Activated T-cell treated with anti-CD3 and anti-CD28 coated beads, Interleukin-2, amount 50 U/mL, for 24 hours (primary cell): ENCODE data around the gene PDE4D.
"Not testable (repeated sequence)": the region's sequence is repeated elsewhere in the genome, so short reads cannot be mapped to it uniquely, and the experiment has no call there.

Source experiments
- DNase-seq: peaks from one replicate; pipeline ENCODE4 v3.0.0-alpha.2; 2020
- H3K27ac Mint-ChIP-seq: 2 replicates; pipeline ENCODE4 v1.8.0; 2020; ENCODE audit warnings: mild to moderate bottlenecking, mixed read lengths
- H3K27me3 Mint-ChIP-seq: 2 replicates; pipeline ENCODE4 v1.8.0; 2020; ENCODE audit warnings: mixed read lengths
- H3K36me3 Mint-ChIP-seq: 2 replicates; pipeline ENCODE4 v1.8.0; 2020; ENCODE audit warnings: low read depth, mixed read lengths
- H3K4me1 Mint-ChIP-seq: 2 replicates; pipeline ENCODE4 v1.8.0; 2020; ENCODE audit warnings: low read depth, mixed read lengths
- H3K4me3 Mint-ChIP-seq: 2 replicates; pipeline ENCODE4 v1.8.0; 2020; ENCODE audit warnings: mild to moderate bottlenecking, moderate library complexity, mixed read lengths
- H3K9me3 Mint-ChIP-seq: 2 replicates; pipeline ENCODE4 v1.8.0; 2020; ENCODE audit warnings: mixed read lengths

PDE4D gene

GRCh38 chr5:59594118-59594517 lies 299.4 kb downstream of the PDE4D start:
- H3K36me3 Mint-ChIP-seq, H3K9me3 Mint-ChIP-seq, H3K27me3 Mint-ChIP-seq, H3K4me3 Mint-ChIP-seq, DNase-seq, H3K27ac Mint-ChIP-seq: not testable (repeated sequence)
- H3K4me1 Mint-ChIP-seq, result peaks cover 14% of the 10 kb centered on the region

- Mint-ChIP-seq H3K36me3 (no peaks in the 10 kb centered on the region), H3K4me3 (no peak overlapping the region), H3K27ac (no peak overlapping the region), H3K4me1 (peaks cover 14% of the 10 kb centered on the region), H3K27me3 (no peaks in the 10 kb centered on the region), H3K9me3 (no peaks in the 10 kb centered on the region)
- DNase-seq, result no peak
These were observed 300.0 kb downstream of the PDE4D start for GRCh38 chr5:59593439-59594007.

GRCh38 chr5:59592101-59592500 lies 301.4 kb downstream of the PDE4D start:
- H3K4me3 Mint-ChIP-seq, result no peak overlapping the region
- no peak overlapping the region for H3K27ac Mint-ChIP-seq
- no peaks in the 10 kb centered on the region for H3K36me3 Mint-ChIP-seq
- H3K27me3 Mint-ChIP-seq, result peaks cover 12% of the 10 kb centered on the region
- H3K4me1 Mint-ChIP-seq, result peaks cover 14% of the 10 kb centered on the region
- DNase-seq, result no peak
- no peaks in the 10 kb centered on the region for H3K9me3 Mint-ChIP-seq

GRCh38 chr5:59591162-59591561 lies 302.4 kb downstream of the PDE4D start:
- H3K4me1 Mint-ChIP-seq, result peaks cover 14% of the 10 kb centered on the region
- peaks cover 21% of the 10 kb centered on the region for H3K27me3 Mint-ChIP-seq
- H3K27ac Mint-ChIP-seq, result no peak overlapping the region
- DNase-seq, result no peak
- H3K9me3 Mint-ChIP-seq, result no peaks in the 10 kb centered on the region
- H3K4me3 Mint-ChIP-seq, result no peak overlapping the region
- no peaks in the 10 kb centered on the region for H3K36me3 Mint-ChIP-seq

GRCh38 chr5:59588922-59589321 lies 304.6 kb downstream of the PDE4D start:
- H3K9me3 Mint-ChIP-seq, result no peaks in the 10 kb centered on the region
- H3K36me3 Mint-ChIP-seq, result no peaks in the 10 kb centered on the region

GRCh38 chr5:59587489-59588337 lies 305.8 kb downstream of the PDE4D start:
- Mint-ChIP-seq H3K4me3 (no peak overlapping the region), H3K27me3 (peaks cover 27% of the 10 kb centered on the region)
- DNase-seq, result no peak

More at GRCh38 chr5:59588922-59589321, 304.6 kb downstream of the PDE4D start:
- H3K27me3 Mint-ChIP-seq, result peaks cover 27% of the 10 kb centered on the region
- no peak overlapping the region for H3K27ac Mint-ChIP-seq
- H3K4me3 Mint-ChIP-seq, result no peak overlapping the region
- no peak for DNase-seq
- peaks cover 14% of the 10 kb centered on the region for H3K4me1 Mint-ChIP-seq

GRCh38 chr5:59586841-59587240 lies 306.7 kb downstream of the PDE4D start:
- Mint-ChIP-seq H3K9me3 (no peaks in the 10 kb centered on the region), H3K4me3 (no peak overlapping the region)

More at GRCh38 chr5:59587489-59588337, 305.8 kb downstream of the PDE4D start:
- Mint-ChIP-seq H3K36me3 (no peaks in the 10 kb centered on the region), H3K27ac (no peak overlapping the region), H3K9me3 (no peaks in the 10 kb centered on the region), H3K4me1 (peaks cover 14% of the 10 kb centered on the region)

GRCh38 chr5:59584858-59585846 lies 308.4 kb downstream of the PDE4D start:
- H3K4me1 Mint-ChIP-seq, result no peaks in the 10 kb centered on the region
- no peaks in the 10 kb centered on the region for H3K36me3 Mint-ChIP-seq
- no peaks in the 10 kb centered on the region for H3K9me3 Mint-ChIP-seq
- H3K27ac Mint-ChIP-seq, result no peak overlapping the region
- no peak for DNase-seq
- no peak overlapping the region for H3K4me3 Mint-ChIP-seq
- peaks cover 27% of the 10 kb centered on the region for H3K27me3 Mint-ChIP-seq

More at GRCh38 chr5:59586841-59587240, 306.7 kb downstream of the PDE4D start:
- DNase-seq, result no peak
- H3K27ac Mint-ChIP-seq, result no peak overlapping the region
- H3K4me1 Mint-ChIP-seq, result peaks cover 11% of the 10 kb centered on the region
- H3K27me3 Mint-ChIP-seq, result peaks cover 27% of the 10 kb centered on the region
- H3K36me3 Mint-ChIP-seq, result no peaks in the 10 kb centered on the region

GRCh38 chr5:59583810-59584562 lies 309.5 kb downstream of the PDE4D start:
- H3K9me3 Mint-ChIP-seq, result no peaks in the 10 kb centered on the region
- H3K4me1 Mint-ChIP-seq, result no peaks in the 10 kb centered on the region
- H3K27ac Mint-ChIP-seq, result no peak overlapping the region
- no peak for DNase-seq
- no peaks in the 10 kb centered on the region for H3K36me3 Mint-ChIP-seq
- H3K27me3 Mint-ChIP-seq, result peaks cover 27% of the 10 kb centered on the region
- H3K4me3 Mint-ChIP-seq, result no peak overlapping the region

GRCh38 chr5:59583151-59583809 lies 310.2 kb downstream of the PDE4D start:
- Mint-ChIP-seq H3K27ac (no peak overlapping the region), H3K9me3 (no peaks in the 10 kb centered on the region), H3K4me3 (no peak overlapping the region), H3K27me3 (peaks cover 27% of the 10 kb centered on the region), H3K4me1 (no peaks in the 10 kb centered on the region), H3K36me3 (no peaks in the 10 kb centered on the region)
- no peak for DNase-seq

GRCh38 chr5:59582746-59583145 lies 310.8 kb downstream of the PDE4D start:
- no peak for DNase-seq
- H3K27ac Mint-ChIP-seq, result no peak overlapping the region
- peaks cover 22% of the 10 kb centered on the region for H3K27me3 Mint-ChIP-seq
- H3K36me3 Mint-ChIP-seq, result no peaks in the 10 kb centered on the region
- no peaks in the 10 kb centered on the region for H3K9me3 Mint-ChIP-seq
- H3K4me1 Mint-ChIP-seq, result no peaks in the 10 kb centered on the region
- no peak overlapping the region for H3K4me3 Mint-ChIP-seq

GRCh38 chr5:59579824-59580167 lies 313.7 kb downstream of the PDE4D start:
- Mint-ChIP-seq H3K27ac (no peak overlapping the region), H3K4me1 (no peaks in the 10 kb centered on the region), H3K36me3 (no peaks in the 10 kb centered on the region), H3K27me3 (no peaks in the 10 kb centered on the region), H3K4me3 (no peak overlapping the region), H3K9me3 (no peaks in the 10 kb centered on the region)
- no peak for DNase-seq

GRCh38 chr5:59579101-59579823 lies 314.3 kb downstream of the PDE4D start:
- Mint-ChIP-seq H3K4me3 (no peak overlapping the region), H3K36me3 (no peaks in the 10 kb centered on the region), H3K9me3 (no peaks in the 10 kb centered on the region), H3K27ac (no peak overlapping the region), H3K27me3 (no peaks in the 10 kb centered on the region), H3K4me1 (no peaks in the 10 kb centered on the region)
- no peak for DNase-seq
